ENCODE data around the gene SPTB.

The SPTB gene

GRCh38 chr14:64792231-64792630 is 87.5 kb downstream of the SPTB start:
- Histone ChIP-seq H3K27me3 (replicated peaks) (no peaks in the 10 kb centered on the region), H3K27ac (no peak overlapping the region), H3K4me3 (ENCODE audit: low read depth, low read length) (no peak overlapping the region), H3K36me3 (replicated peaks) (no peaks in the 10 kb centered on the region)
- no peak for DNase-seq
- TF ChIP-seq CTCF (IDR thresholded peaks at IDR 0.05; ENCODE audit: low read depth, low read length, missing control alignments) = no peak
- in situ Hi-C loops (cut with HindIII; ENCODE audit: low pct_ligation_motif_present, low sequenced_read_pairs) = no loop called here

- no peak for DNase-seq
- H3K27me3 ChIP-seq (replicated peaks) = no peaks in the 10 kb centered on the region
- H3K36me3 ChIP-seq (replicated peaks) = no peaks in the 10 kb centered on the region
- no peak for TF ChIP-seq CTCF (IDR thresholded peaks at IDR 0.05; ENCODE audit: low read depth, low read length, missing control alignments)
- no peak overlapping the region for H3K27ac ChIP-seq
- H3K4me3 ChIP-seq (ENCODE audit: low read depth, low read length) = no peak overlapping the region
- in situ Hi-C loops (cut with HindIII; ENCODE audit: low pct_ligation_motif_present, low sequenced_read_pairs) = no loop called here
Observed at GRCh38 chr14:64790478-64790877, 89.2 kb downstream of the SPTB start.

- in situ Hi-C loops (cut with HindIII; ENCODE audit: low pct_ligation_motif_present, low sequenced_read_pairs) = no loop called here
Observed at GRCh38 chr14:64789696-64790095, 90.0 kb downstream of the SPTB start.

GRCh38 chr14:64788706-64789105 is 91.0 kb downstream of the SPTB start:
- no peak overlapping the region for H3K4me3 ChIP-seq (ENCODE audit: low read depth, low read length)
- no peaks in the 10 kb centered on the region for H3K36me3 ChIP-seq (replicated peaks)
- DNase-seq = peak; percentile 94
- H3K27ac ChIP-seq = no peak overlapping the region
- no peak for TF ChIP-seq CTCF (IDR thresholded peaks at IDR 0.05; ENCODE audit: low read depth, low read length, missing control alignments)
- no peaks in the 10 kb centered on the region for H3K27me3 ChIP-seq (replicated peaks)
- in situ Hi-C loops (cut with HindIII; ENCODE audit: low pct_ligation_motif_present, low sequenced_read_pairs) = no loop called here

More at GRCh38 chr14:64789696-64790095, 90.0 kb downstream of the SPTB start:
- H3K27ac ChIP-seq = no peak overlapping the region
- no peaks in the 10 kb centered on the region for H3K36me3 ChIP-seq (replicated peaks)
- no peaks in the 10 kb centered on the region for H3K27me3 ChIP-seq (replicated peaks)
- TF ChIP-seq CTCF (IDR thresholded peaks at IDR 0.05; ENCODE audit: low read depth, low read length, missing control alignments) = no peak
- no peak for DNase-seq
- H3K4me3 ChIP-seq (ENCODE audit: low read depth, low read length) = no peak overlapping the region

- Histone ChIP-seq H3K27me3 (replicated peaks) (no peaks in the 10 kb centered on the region), H3K27ac (no peak overlapping the region), H3K4me3 (ENCODE audit: low read depth, low read length) (no peak overlapping the region), H3K36me3 (replicated peaks) (no peaks in the 10 kb centered on the region)
- no peak for TF ChIP-seq CTCF (IDR thresholded peaks at IDR 0.05; ENCODE audit: low read depth, low read length, missing control alignments)
- in situ Hi-C loops (cut with HindIII; ENCODE audit: low pct_ligation_motif_present, low sequenced_read_pairs) = no loop called here
- no peak for DNase-seq
Observed at GRCh38 chr14:64787619-64788018, 92.1 kb downstream of the SPTB start.
